Osteocyte (in vitro differentiated cells): ENCODE data around the gene SCFD1. TPM values are rescaled to one million over a fixed set of nuclear protein-coding genes. Genes with fewer than 3 reads are reported as not detected.

Source experiments
- DNase-seq: peaks from one replicate; pipeline ENCODE4 v3.0.0; 2021; ENCODE audit warnings: mixed read lengths; ENCODE audit not compliant: unreplicated experiment; ENCODE audit errors: extremely low spot score
- H3K27ac Mint-ChIP-seq: one replicate; pipeline ENCODE4 v1.8.0; 2021; ENCODE audit warnings: mild to moderate bottlenecking, mixed read lengths; ENCODE audit not compliant: unreplicated experiment
- H3K27me3 Mint-ChIP-seq: one replicate; pipeline ENCODE4 v1.8.0; 2021; ENCODE audit warnings: mixed read lengths; ENCODE audit not compliant: unreplicated experiment
- H3K36me3 Mint-ChIP-seq: one replicate; pipeline ENCODE4 v1.8.0; 2021; ENCODE audit warnings: mixed read lengths; ENCODE audit not compliant: unreplicated experiment
- H3K4me1 Mint-ChIP-seq: one replicate; pipeline ENCODE4 v1.8.0; 2021; ENCODE audit warnings: mixed read lengths; ENCODE audit not compliant: unreplicated experiment
- H3K4me3 Mint-ChIP-seq: one replicate; pipeline ENCODE4 v1.8.0; 2021; ENCODE audit warnings: mild to moderate bottlenecking, moderate library complexity, mixed read lengths; ENCODE audit not compliant: unreplicated experiment
- H3K9me3 Mint-ChIP-seq: one replicate; pipeline ENCODE4 v1.8.0; 2021; ENCODE audit warnings: mixed read lengths; ENCODE audit not compliant: unreplicated experiment
- total RNA-seq: library from RNA; stranded (reverse); gene quantifications from 2 replicates; pipeline ENCODE4 v1.2.1, GENCODE V29; 2021
- TF ChIP-seq, protein P1 (sequence below): fragments of 200-600 bp; sonication (generic); IDR thresholded peaks from 2 replicates; pipeline ENCODE4 v1.5.0; 2021; ENCODE audit warnings: antibody characterized with exemption, mild to moderate bottlenecking, moderate library complexity

Gene SCFD1
- total RNA-seq, 1 donor from 2014 or later: 107 TPM

DNA sequence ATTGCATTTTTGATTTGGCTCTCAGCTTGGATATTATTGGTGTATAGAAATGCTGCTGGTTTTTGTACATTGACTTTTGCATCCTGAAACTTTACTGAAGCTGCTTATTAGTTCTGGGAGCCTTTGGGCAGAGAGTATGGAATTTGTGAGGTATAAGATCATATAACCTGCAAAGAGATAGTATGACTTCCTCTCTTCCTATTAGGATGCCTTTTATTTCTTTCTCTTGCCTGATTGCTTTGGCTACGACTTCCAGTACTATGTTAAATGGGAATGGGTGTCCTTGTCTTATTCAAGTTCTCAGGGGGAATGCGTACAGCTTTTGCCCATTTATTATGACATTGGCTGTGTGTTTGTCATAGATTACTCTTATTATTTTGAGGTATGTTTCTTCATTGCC is 23.5 kb downstream of the SCFD1 start:
- DNase-seq: no peak
- H3K4me1 Mint-ChIP-seq: no peaks in the 10 kb centered on the region
- TF ChIP-seq, protein P1, sequence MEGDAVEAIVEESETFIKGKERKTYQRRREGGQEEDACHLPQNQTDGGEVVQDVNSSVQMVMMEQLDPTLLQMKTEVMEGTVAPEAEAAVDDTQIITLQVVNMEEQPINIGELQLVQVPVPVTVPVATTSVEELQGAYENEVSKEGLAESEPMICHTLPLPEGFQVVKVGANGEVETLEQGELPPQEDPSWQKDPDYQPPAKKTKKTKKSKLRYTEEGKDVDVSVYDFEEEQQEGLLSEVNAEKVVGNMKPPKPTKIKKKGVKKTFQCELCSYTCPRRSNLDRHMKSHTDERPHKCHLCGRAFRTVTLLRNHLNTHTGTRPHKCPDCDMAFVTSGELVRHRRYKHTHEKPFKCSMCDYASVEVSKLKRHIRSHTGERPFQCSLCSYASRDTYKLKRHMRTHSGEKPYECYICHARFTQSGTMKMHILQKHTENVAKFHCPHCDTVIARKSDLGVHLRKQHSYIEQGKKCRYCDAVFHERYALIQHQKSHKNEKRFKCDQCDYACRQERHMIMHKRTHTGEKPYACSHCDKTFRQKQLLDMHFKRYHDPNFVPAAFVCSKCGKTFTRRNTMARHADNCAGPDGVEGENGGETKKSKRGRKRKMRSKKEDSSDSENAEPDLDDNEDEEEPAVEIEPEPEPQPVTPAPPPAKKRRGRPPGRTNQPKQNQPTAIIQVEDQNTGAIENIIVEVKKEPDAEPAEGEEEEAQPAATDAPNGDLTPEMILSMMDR: no peak
- H3K4me3 Mint-ChIP-seq: no peak overlapping the region
- H3K9me3 Mint-ChIP-seq: peaks cover 18% of the 10 kb centered on the region
- peaks cover 58% of the 10 kb centered on the region for H3K36me3 Mint-ChIP-seq
- H3K27ac Mint-ChIP-seq: no peak overlapping the region
- H3K27me3 Mint-ChIP-seq: no peaks in the 10 kb centered on the region

- Mint-ChIP-seq H3K27me3 (no peaks in the 10 kb centered on the region), H3K4me1 (no peaks in the 10 kb centered on the region), H3K27ac (no peak overlapping the region), H3K36me3 (peaks cover 58% of the 10 kb centered on the region), H3K9me3 (peaks cover 18% of the 10 kb centered on the region), H3K4me3 (no peak overlapping the region)
- DNase-seq: no peak
- TF ChIP-seq, protein P1: no peak
Observed at GRCh38 chr14:30648471-30648870, 26.4 kb downstream of the SCFD1 start.

- Mint-ChIP-seq H3K36me3 (peaks cover 32% of the 10 kb centered on the region), H3K9me3 (no peaks in the 10 kb centered on the region), H3K27me3 (no peaks in the 10 kb centered on the region), H3K4me1 (peaks cover 2% of the 10 kb centered on the region), H3K27ac (no peak overlapping the region), H3K4me3 (no peak overlapping the region)
- TF ChIP-seq, protein P1: no peak
- DNase-seq: no peak
Observed at GRCh38 chr14:30651937-30652336, 29.8 kb downstream of the SCFD1 start.

GRCh38 chr14:30655124-30655523 is 33.0 kb downstream of the SCFD1 start:
- H3K4me1 Mint-ChIP-seq: peaks cover 2% of the 10 kb centered on the region
- H3K9me3 Mint-ChIP-seq: no peaks in the 10 kb centered on the region
- TF ChIP-seq, protein P1: no peak
- no peak for DNase-seq
- no peaks in the 10 kb centered on the region for H3K27me3 Mint-ChIP-seq
- H3K27ac Mint-ChIP-seq: no peak overlapping the region
- peaks cover 32% of the 10 kb centered on the region for H3K36me3 Mint-ChIP-seq
- H3K4me3 Mint-ChIP-seq: no peak overlapping the region

GRCh38 chr14:30655658-30656057 is 33.5 kb downstream of the SCFD1 start:
- no peak for DNase-seq
- Mint-ChIP-seq H3K4me3 (no peak overlapping the region), H3K9me3 (no peaks in the 10 kb centered on the region), H3K4me1 (peaks cover 2% of the 10 kb centered on the region), H3K36me3 (peaks cover 36% of the 10 kb centered on the region), H3K27ac (no peak overlapping the region), H3K27me3 (no peaks in the 10 kb centered on the region)
- TF ChIP-seq, protein P1: no peak
